HG02610 (cell line): ENCODE results near the gene NOP10.

Experiments
- ATAC-seq: cut with Tn5 transposase; IDR thresholded peaks from one replicate; pipeline ENCODE4 v1.9.1; 2021; ENCODE audit warnings: mild to moderate bottlenecking, moderate library complexity; ENCODE audit not compliant: unreplicated experiment

Gene NOP10

GRCh38 chr15:34334672-34335071, 8.3 kb downstream of the NOP10 start:
- ATAC-seq = no peak

GRCh38 chr15:34332553-34333120, 10.3 kb downstream of the NOP10 start:
- no peak for ATAC-seq

DNA sequence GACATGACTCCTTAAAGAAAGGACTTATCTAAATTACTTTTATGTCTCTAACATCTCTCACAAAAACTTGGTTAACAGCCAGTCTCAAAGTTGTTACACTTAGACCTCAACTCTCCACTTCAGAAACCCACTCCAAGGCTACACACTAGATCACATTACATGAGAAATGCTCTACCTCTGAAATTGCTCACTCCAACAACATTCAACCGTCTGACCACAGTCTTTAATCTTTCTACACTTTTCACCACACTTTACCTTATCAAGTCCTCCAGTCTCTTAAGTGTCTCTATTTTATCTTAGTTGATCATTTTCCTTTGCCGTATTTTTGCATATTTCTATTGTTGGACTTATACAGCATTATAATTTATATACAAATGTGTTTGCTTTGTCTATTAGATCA, 11.1 kb downstream of the NOP10 start:
- no peak for ATAC-seq

GRCh38 chr15:34330279-34330678, 12.7 kb downstream of the NOP10 start:
- no peak for ATAC-seq

GRCh38 chr15:34329006-34329405, 13.9 kb downstream of the NOP10 start:
- ATAC-seq = no peak

DNA sequence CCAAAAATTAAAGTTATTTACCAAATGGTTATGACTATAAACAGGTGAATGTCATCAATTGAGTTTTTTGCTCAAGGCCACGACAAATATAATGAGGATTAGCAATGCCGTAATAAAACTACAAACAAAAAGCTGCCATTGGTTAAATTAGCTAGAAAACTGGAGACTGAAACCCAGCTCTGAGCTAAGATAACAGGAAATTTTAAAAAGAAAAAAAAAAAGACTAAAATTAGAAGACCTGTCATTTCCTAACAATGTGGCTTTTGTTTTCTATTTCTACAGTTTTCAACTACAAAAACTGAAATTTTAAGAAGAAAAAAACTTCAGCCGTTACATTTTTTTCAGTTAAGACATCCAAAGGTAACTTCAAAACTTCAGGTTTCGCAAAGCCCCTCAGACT, 15.0 kb downstream of the NOP10 start:
- ATAC-seq = no peak

- no peak for ATAC-seq
Observed at GRCh38 chr15:34325368-34325767, 17.6 kb downstream of the NOP10 start.

DNA sequence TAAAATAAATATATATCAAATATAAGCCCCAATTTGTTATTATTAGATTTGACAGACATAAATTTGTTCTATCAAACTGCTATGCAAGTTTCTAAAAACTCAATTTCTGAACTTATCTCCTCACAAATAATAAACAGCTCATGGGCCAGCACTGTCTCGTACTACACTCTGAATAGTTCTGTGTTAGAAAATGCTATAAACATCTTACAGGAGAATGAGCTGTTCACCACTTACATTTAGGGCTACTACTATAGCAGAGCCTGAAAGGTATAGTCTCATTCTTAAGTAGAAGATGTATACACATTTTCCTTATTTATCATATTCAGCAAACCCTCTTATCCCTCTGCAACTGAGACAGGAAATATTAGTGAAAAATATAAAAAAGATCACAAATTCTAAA, 18.0 kb downstream of the NOP10 start:
- no peak for ATAC-seq

GRCh38 chr15:34323217-34323616, 19.7 kb downstream of the NOP10 start:
- ATAC-seq = no peak

- peak; percentile 58 for ATAC-seq
Observed at GRCh38 chr15:34318277-34319079, 24.5 kb downstream of the NOP10 start.

- ATAC-seq = no peak
Observed at GRCh38 chr15:34314491-34315490, 28.1 kb downstream of the NOP10 start.

DNA sequence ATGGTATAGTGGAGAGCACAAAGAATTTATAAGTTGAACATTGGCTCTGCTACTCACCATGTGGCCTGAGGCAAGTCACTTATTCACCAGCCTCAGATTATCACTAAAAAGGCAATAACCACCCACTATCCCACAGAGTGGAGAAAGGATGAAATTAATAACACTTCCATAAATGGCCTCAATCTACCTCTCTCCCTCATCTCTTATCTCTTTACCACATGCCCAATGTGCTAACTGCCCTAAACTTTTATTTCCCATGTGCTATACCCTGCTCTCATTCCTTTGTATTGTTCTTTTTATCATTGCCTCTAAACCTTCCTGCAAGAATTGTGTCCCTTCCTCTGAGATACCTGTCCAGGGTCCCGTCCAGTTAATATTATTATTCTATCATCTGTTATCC, 31.4 kb downstream of the NOP10 start:
- no peak for ATAC-seq

DNA sequence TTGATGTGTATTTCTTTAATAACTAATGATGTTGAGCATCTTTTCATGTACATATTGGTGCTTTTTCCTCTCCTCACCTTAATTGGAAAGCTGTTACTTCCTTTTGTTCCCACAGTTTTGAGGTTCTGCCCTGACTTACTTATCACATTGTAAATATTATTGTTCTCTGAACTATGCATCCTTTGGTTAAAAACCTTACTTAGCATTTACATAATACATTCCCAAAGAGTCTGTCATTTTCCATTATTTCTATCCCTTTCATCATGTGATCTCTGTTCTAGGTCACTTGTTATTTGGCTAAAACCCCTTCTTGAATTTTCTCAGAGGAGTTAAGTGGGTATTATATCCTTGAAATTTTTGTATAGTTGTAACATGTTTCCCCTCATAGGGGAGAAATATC, 38.3 kb downstream of the NOP10 start:
- ATAC-seq = no peak

GRCh38 chr15:34301058-34301457, 41.9 kb downstream of the NOP10 start:
- ATAC-seq = no peak

DNA sequence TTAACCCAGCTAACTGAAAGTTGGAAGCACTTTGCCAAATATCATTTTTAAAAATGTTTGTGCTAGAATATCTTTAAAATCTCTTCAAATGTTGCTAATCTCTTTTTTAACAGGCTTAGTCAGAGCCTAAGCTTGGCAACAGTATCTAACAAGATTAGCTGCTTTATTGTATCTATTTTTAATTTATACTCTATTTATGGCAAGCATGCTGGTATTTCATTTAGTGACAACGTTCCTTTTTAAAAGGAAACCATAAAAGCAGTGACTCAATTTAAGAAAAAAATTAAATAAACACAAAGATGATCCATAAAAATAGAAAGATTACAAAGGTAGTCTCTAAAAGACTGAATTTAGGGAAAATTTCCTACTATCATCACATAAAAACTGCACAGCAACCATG, 45.9 kb downstream of the NOP10 start:
- ATAC-seq = no peak

GRCh38 chr15:34292621-34293020, 50.3 kb downstream of the NOP10 start:
- ATAC-seq = no peak
